Measurements from ENCODE around the gene GSE1.

GSE1 gene

GRCh38 chr16:85621698-85622428 is 8.7 kb downstream of the GSE1 start (continued):
- TF ChIP-seq, protein P1, sequence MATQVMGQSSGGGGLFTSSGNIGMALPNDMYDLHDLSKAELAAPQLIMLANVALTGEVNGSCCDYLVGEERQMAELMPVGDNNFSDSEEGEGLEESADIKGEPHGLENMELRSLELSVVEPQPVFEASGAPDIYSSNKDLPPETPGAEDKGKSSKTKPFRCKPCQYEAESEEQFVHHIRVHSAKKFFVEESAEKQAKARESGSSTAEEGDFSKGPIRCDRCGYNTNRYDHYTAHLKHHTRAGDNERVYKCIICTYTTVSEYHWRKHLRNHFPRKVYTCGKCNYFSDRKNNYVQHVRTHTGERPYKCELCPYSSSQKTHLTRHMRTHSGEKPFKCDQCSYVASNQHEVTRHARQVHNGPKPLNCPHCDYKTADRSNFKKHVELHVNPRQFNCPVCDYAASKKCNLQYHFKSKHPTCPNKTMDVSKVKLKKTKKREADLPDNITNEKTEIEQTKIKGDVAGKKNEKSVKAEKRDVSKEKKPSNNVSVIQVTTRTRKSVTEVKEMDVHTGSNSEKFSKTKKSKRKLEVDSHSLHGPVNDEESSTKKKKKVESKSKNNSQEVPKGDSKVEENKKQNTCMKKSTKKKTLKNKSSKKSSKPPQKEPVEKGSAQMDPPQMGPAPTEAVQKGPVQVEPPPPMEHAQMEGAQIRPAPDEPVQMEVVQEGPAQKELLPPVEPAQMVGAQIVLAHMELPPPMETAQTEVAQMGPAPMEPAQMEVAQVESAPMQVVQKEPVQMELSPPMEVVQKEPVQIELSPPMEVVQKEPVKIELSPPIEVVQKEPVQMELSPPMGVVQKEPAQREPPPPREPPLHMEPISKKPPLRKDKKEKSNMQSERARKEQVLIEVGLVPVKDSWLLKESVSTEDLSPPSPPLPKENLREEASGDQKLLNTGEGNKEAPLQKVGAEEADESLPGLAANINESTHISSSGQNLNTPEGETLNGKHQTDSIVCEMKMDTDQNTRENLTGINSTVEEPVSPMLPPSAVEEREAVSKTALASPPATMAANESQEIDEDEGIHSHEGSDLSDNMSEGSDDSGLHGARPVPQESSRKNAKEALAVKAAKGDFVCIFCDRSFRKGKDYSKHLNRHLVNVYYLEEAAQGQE (tag by site-specific recombination; IDR thresholded peaks at IDR 0.05), result peak; percentile 72
- TF ChIP-seq, protein P2, sequence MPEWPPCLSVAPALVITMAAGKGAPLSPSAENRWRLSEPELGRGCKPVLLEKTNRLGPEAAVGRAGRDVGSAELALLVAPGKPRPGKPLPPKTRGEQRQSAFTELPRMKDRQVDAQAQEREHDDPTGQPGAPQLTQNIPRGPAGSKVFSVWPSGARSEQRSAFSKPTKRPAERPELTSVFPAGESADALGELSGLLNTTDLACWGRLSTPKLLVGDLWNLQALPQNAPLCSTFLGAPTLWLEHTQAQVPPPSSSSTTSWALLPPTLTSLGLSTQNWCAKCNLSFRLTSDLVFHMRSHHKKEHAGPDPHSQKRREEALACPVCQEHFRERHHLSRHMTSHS (tag by site-specific recombination; IDR thresholded peaks at IDR 0.05), result no peak
- TF ChIP-seq ZNF133 (tag by site-specific recombination; IDR thresholded peaks at IDR 0.05), result no peak

DNA sequence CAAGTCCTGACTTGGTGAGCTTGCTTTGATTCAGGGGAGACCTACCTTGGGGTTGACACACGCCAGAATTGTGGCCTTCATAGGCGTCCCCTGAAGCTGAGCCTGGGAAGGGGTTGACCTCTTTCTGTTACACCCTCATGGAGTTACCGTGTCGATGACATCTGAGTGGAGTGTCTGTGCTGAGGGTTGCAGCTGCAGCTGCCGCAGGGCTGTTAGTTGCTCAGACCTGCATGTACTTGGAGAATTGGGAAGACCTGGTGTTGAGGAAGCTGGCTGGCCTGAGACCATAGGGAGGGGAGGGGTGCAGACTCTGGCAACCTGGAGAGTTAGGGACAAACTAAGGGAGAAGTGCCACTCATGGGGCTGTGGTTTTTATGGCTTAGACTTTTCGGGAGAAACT is 9.6 kb downstream of the GSE1 start:
- Histone ChIP-seq H3K9me3 (ENCODE audit: control insufficient read depth, insufficient read depth, low read depth, low read length) (no peaks in the 10 kb centered on the region), H3K4me3 (ENCODE audit: low read depth, low read length) (no peak overlapping the region), H3K4me1 (ENCODE audit: control insufficient read depth, insufficient read depth, low read length) (peaks cover 11% of the 10 kb centered on the region), H3K36me3 (ENCODE audit: control insufficient read depth in 2 of 2, insufficient read depth in 1 of 2, low read length in 2 of 2) (peaks cover 0 to 53% of the 10 kb centered on the region in 2 experiments; a peak in 2 of 3 replicates), H3K27ac (ENCODE audit: extremely low read depth, low read depth, low read length) (no peak overlapping the region)
- CTCF ChIA-PET, result interaction anchor here (0.6 kb wide), 1 partner anchor 54 kb away, joined by 4 read pairs; no protein-coding TSS in a partner anchor
- POLR2A ChIA-PET, result no interaction called here
- TF ChIP-seq ZNF350 (tag by site-specific recombination; IDR thresholded peaks at IDR 0.05) (no peak), SETDB1 (IDR thresholded peaks at IDR 0.05; ENCODE audit: insufficient read length, low read length) (no peak), ZNF394 (tag by site-specific recombination; IDR thresholded peaks at IDR 0.05; ENCODE audit: borderline replicate concordance) (no peak), KLF17 (tag by site-specific recombination; IDR thresholded peaks at IDR 0.05) (no peak), ZNF416 (tag by site-specific recombination; IDR thresholded peaks at IDR 0.05) (no peak), ZBTB44 (tag by site-specific recombination; IDR thresholded peaks at IDR 0.05) (peak; percentile 86)

DNA sequence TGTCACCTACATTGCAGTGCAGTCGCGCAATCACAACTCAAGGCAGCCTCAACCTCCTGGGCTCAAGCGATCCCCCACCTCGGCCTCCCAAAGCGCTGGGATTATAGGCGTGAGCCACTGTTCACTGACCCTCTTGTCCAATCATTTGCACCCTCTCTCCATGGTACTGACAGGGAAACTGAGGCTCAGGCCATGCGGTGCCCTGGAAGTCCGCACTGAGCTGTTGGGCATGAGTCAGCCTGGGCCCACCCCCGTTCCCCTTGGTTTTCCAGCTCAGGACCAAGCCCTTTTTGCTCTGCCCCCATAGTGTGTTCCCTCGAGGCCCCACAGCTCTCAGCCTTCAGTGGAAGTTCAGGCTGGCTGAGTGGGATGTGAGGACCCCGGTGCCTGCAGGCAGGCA is 10.1 kb downstream of the GSE1 start:
- no peaks in the 10 kb centered on the region for H3K9me3 ChIP-seq (ENCODE audit: control insufficient read depth, insufficient read depth, low read depth, low read length)
- CTCF ChIA-PET, result interaction anchor here (0.6 to 1.1 kb wide), 2 partner anchors 7 to 203 kb away, joined by 3 read pairs; no protein-coding TSS in a partner anchor
- H3K4me3 ChIP-seq (ENCODE audit: low read depth, low read length), result no peak overlapping the region
- no peak overlapping the region for H3K27ac ChIP-seq (ENCODE audit: extremely low read depth, low read depth, low read length)
- POLR2A ChIA-PET, result no interaction called here
- peaks cover 0 to 48% of the 10 kb centered on the region in 2 experiments; a peak in 2 of 3 replicates for H3K36me3 ChIP-seq (ENCODE audit: control insufficient read depth in 2 of 2, insufficient read depth in 1 of 2, low read length in 2 of 2)
- peaks cover 11% of the 10 kb centered on the region for H3K4me1 ChIP-seq (ENCODE audit: control insufficient read depth, insufficient read depth, low read length)
- no peak for TF ChIP-seq ZBTB44 (tag by site-specific recombination; IDR thresholded peaks at IDR 0.05)
- TF ChIP-seq ZNF792 (tag by site-specific recombination; IDR thresholded peaks at IDR 0.05), result no peak
- no peak for TF ChIP-seq ZNF639 (tag by site-specific recombination; IDR thresholded peaks at IDR 0.05)
- TF ChIP-seq ZNF473 (tag by site-specific recombination; IDR thresholded peaks at IDR 0.05), result no peak
- TF ChIP-seq PRDM4 (tag by site-specific recombination; IDR thresholded peaks at IDR 0.05), result no peak
- TF ChIP-seq ZNF837 (tag by site-specific recombination; IDR thresholded peaks at IDR 0.05), result no peak
- no peak for TF ChIP-seq GLIS1 (tag by site-specific recombination; IDR thresholded peaks at IDR 0.05)
- TF ChIP-seq ZNF24 (tag by site-specific recombination; IDR thresholded peaks at IDR 0.05), result no peak
